AG04450 (cell line): ENCODE data around the gene IDI2. TPM values are rescaled to one million over a fixed set of nuclear protein-coding genes. Genes with fewer than 3 reads are reported as not detected.

ENCODE experiments used
- CTCF ChIA-PET: fragments of 300-600, 350-600 bp; formaldehyde crosslinking; extraction: SDS; loops from one replicate; lab custom pipeline; 2022; ENCODE audit warnings: antibody characterized with exemption, inconsistent platforms; lab: Charles Lee
- POLR2A ChIA-PET: fragments of 350-600 bp; formaldehyde crosslinking; extraction: SDS; loops from one replicate; lab custom pipeline; 2021; ENCODE audit warnings: antibody characterized with exemption, inconsistent platforms; lab: Yijun Ruan, JAX
- DNase-seq: peaks from one replicate; pipeline ENCODE4 v3.0.0-alpha.2; 2011; ENCODE audit warnings: low read depth, low spot score
- H3K27ac ChIP-seq: one replicate; pipeline ENCODE4 v1.5.1; 2012; ENCODE audit warnings: low read depth, low read length, control low read depth
- H3K27me3 ChIP-seq: one replicate; pipeline ENCODE4 v1.6.0; 2012; ENCODE audit warnings: low read length; ENCODE audit not compliant: control insufficient read depth, insufficient read depth
- H3K4me3 ChIP-seq: 2 replicates; pipeline ENCODE4 v1.5.1; 2011; ENCODE audit warnings: mild to moderate bottlenecking, low read depth, low read length, control low read depth
- H3K9me3 ChIP-seq: 2 replicates; pipeline ENCODE4 v1.5.1; 2012; ENCODE audit warnings: low read length; ENCODE audit not compliant: control insufficient read depth, insufficient read depth
- polyA plus RNA-seq: library from polyadenylated mRNA; depleted of rRNA; stranded (reverse); fragments of >200 nt; gene quantifications from 2 replicates; pipeline ENCODE4 v1.2.3, GENCODE V29; 2011
- TF ChIP-seq, protein P1 (sequence below): IDR thresholded peaks from 2 replicates; pipeline ENCODE4 v1.5.1; 2011; ENCODE audit warnings: low read depth, low read length, control low read depth, inconsistent platforms

Gene IDI2
- polyA plus RNA-seq, 1 experiment, result not detected

DNA sequence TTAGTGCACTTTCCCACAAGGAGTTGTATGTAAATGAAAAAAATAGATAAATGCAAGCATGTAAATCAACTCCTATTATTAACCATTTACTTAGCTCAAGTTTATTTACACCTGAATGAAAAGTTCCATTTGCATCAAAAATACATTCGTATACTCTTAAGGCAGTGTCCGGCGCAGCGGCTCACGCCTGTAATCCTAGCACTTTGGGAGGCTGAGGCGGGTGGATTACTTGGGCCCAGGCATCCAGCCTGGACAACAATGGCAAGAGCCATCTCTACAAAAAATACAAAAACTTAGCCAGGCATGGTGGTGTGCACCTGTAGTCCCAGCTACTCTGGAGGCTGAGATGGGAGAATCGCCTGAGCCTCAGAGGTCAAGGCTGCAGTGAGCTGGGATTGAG lies 4.2 kb upstream of the IDI2 start:
- ChIA-PET POLR2A (no interaction called here), CTCF (no interaction called here)
- H3K27ac ChIP-seq, result no peak overlapping the region
- no peak for DNase-seq
- no peak overlapping the region for H3K4me3 ChIP-seq
- H3K9me3 ChIP-seq, result no peaks in the 10 kb centered on the region
- TF ChIP-seq, protein P1, sequence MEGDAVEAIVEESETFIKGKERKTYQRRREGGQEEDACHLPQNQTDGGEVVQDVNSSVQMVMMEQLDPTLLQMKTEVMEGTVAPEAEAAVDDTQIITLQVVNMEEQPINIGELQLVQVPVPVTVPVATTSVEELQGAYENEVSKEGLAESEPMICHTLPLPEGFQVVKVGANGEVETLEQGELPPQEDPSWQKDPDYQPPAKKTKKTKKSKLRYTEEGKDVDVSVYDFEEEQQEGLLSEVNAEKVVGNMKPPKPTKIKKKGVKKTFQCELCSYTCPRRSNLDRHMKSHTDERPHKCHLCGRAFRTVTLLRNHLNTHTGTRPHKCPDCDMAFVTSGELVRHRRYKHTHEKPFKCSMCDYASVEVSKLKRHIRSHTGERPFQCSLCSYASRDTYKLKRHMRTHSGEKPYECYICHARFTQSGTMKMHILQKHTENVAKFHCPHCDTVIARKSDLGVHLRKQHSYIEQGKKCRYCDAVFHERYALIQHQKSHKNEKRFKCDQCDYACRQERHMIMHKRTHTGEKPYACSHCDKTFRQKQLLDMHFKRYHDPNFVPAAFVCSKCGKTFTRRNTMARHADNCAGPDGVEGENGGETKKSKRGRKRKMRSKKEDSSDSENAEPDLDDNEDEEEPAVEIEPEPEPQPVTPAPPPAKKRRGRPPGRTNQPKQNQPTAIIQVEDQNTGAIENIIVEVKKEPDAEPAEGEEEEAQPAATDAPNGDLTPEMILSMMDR, result no peak
- H3K27me3 ChIP-seq, result no peaks in the 10 kb centered on the region

DNA sequence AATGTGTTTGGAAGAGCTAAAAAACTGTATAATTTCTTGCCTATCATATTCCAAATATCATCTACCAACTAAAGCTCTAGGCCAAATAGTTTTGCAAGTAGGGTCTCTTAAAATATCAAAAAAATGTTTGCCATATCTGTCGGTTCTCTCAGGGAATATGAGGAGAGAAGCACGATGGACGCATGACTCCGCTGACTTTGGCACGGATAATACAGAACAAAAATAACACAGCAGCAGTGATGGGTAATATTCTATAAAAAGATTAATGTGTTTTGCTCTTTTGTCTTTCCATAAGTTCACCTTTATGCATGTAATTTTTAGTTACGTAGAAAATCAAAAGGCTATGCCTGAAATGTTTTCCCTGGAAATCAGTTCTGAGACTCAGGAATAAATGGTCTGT lies 919 bp upstream of the IDI2 start:
- no peaks in the 10 kb centered on the region; the same call in 1 of the 2 replicates for H3K9me3 ChIP-seq
- POLR2A ChIA-PET, result no interaction called here
- TF ChIP-seq, protein P1, result no peak
- no peaks in the 10 kb centered on the region for H3K27me3 ChIP-seq
- no peak overlapping the region for H3K27ac ChIP-seq
- H3K4me3 ChIP-seq, result no peak overlapping the region
- no peak for DNase-seq
- CTCF ChIA-PET, result no interaction called here

DNA sequence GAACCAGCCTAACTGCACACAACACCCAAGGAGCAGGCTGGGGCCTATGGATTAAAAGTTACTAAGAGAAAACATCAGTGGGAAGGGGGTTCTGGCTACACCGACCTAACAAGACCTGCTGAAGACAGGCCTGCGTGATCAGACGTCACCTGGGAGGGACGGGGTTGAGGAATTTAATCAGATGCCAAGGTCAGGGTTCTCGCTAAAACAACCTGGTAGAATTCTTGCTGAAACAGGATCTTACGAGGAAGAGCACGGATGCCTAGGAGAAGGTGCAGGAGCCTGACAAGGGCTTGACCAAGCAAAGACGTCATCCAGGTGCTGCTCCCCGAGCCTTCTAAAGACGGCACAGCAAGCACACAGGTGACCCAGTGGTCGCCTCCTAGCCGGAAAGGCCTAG lies 1.6 kb downstream of the IDI2 start:
- H3K4me3 ChIP-seq, result no peak overlapping the region
- H3K9me3 ChIP-seq, result no peaks in the 10 kb centered on the region; the same call in 1 of the 2 replicates
- no peak overlapping the region for H3K27ac ChIP-seq
- TF ChIP-seq, protein P1, result no peak
- H3K27me3 ChIP-seq, result no peaks in the 10 kb centered on the region
- POLR2A ChIA-PET, result no interaction called here
- no peak for DNase-seq
- CTCF ChIA-PET, result no interaction called here

DNA sequence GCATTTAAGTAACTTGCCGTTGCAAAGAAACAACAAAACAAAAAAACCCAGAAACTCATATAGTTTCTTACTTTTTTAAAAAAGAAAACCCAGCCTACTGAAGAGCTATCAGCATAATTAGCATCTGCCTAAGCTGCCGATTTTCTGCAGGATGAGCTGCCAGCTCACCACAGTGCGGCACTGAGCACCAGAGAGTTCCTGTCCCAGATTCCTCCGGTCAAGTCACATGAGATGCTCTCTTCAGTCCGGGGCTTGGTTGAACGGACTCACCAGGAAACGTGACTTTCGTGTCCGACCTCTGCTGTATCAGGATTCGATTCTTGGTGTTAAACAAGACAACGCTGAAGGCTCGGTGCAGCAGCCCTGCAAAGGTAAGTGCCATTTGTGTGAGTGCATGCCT lies 3.2 kb downstream of the IDI2 start:
- no peak overlapping the region for H3K4me3 ChIP-seq
- no peak overlapping the region for H3K27ac ChIP-seq
- no peaks in the 10 kb centered on the region for H3K27me3 ChIP-seq
- CTCF ChIA-PET, result no interaction called here
- TF ChIP-seq, protein P1, result no peak
- no peaks in the 10 kb centered on the region; the same call in 1 of the 2 replicates for H3K9me3 ChIP-seq
- no peak for DNase-seq
- POLR2A ChIA-PET, result no interaction called here

DNA sequence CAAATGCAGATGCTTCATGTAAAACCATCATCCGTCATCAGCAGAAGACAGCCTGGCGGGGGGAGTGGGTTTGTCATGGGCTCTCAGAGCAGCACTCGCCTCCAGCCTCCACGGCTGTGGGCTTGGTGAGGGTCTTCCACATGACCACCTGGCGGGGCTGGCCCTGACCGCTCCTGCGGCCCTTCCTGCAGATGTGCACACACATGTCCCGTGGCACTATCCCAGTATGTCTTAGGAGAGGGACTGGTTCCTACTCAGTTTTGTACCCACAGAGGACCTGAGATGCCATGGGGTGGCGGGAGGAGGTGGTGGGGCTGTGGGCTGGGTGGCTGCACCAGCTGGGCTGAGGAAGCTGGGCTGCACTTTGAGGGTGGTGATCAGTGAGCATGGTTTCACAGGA lies 4.7 kb downstream of the IDI2 start:
- TF ChIP-seq, protein P1, result no peak
- no peak for DNase-seq
- POLR2A ChIA-PET, result no interaction called here
- no peaks in the 10 kb centered on the region; the same call in 1 of the 2 replicates for H3K9me3 ChIP-seq
- CTCF ChIA-PET, result no interaction called here
- H3K27me3 ChIP-seq, result no peaks in the 10 kb centered on the region
- H3K4me3 ChIP-seq, result no peak overlapping the region
- no peak overlapping the region for H3K27ac ChIP-seq
